ENCODE data around the gene PM20D2. TPM values are rescaled to one million over a fixed set of nuclear protein-coding genes. Genes with fewer than 3 reads are reported as not detected.
A peak's percentile ranks its signal among the peaks of the same experiment; 100 is the strongest.

Gene PM20D2
- total RNA-seq, 1 donor from 2014 or later: 16.9 TPM

DNA sequence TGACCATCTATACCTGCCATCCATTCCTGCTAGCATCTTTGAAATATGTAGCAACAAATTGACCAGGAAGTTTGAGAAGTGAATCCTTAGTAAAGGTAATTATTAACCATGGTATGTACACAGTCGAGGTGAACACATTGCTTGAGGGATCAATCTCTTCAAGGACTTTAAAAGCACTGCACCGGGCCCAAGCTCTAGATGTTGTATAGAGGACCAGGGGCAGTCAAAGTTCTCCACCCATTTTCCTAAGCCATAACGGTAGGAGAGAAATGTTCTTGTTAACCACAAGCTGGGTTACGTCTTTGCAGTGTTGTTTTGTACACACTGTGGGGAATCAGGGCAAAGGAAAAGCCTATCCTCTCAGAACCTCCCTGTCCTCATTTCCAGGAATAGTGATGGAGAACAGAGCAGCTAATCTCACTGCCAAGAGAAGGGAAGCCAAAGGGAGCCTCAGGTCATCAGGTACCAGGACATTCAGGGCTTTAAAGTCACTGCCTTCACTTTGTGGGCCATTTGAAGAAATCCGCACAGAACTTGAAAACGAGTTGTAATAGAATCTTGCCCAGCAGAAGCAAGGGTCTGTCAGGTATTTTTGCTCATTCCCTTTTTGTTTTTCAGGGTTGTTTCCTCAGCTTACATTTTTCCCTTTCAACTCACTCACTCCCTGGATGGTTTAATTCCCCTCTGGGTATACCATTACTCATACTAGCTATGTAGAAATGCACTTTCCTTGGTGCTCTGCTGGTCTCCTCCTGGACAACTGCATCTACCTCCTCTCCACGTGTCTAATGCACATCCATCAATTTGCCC lies 5.3 kb upstream of the PM20D2 start:
- intact Hi-C loops (cut with DNase I): no loop called here
- ATAC-seq (peak; percentile 56), DNase-seq (ENCODE audit: low spot score) (no peak)

DNA sequence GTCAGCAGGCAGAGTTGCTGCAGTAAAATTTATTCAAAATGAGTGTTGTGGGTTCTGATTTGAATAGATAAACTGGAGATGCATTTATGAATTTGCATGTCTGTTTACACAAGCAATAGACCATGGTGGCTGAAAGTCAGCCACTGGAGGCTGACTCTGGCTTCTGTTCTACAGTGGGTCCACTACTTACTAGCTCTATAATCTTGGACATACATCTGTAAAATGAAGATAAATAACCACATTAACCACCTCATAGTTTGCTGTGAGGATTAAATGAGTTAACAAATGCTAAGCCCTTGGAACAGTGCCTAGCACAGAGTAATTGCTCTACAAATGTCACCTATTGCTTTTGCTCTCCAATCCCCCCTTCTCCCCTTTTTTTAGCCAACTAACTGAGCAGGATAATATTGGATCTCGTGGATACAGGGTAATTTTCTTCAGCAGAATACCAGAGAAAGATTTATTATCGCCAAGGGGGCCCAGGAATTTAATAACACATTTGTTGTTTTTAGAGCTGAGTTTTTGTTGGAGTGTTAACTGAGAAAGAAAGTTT lies 1.4 kb upstream of the PM20D2 start:
- no peak for DNase-seq (ENCODE audit: low spot score)
- no peak for ATAC-seq
- intact Hi-C loops (cut with DNase I): no loop called here

DNA sequence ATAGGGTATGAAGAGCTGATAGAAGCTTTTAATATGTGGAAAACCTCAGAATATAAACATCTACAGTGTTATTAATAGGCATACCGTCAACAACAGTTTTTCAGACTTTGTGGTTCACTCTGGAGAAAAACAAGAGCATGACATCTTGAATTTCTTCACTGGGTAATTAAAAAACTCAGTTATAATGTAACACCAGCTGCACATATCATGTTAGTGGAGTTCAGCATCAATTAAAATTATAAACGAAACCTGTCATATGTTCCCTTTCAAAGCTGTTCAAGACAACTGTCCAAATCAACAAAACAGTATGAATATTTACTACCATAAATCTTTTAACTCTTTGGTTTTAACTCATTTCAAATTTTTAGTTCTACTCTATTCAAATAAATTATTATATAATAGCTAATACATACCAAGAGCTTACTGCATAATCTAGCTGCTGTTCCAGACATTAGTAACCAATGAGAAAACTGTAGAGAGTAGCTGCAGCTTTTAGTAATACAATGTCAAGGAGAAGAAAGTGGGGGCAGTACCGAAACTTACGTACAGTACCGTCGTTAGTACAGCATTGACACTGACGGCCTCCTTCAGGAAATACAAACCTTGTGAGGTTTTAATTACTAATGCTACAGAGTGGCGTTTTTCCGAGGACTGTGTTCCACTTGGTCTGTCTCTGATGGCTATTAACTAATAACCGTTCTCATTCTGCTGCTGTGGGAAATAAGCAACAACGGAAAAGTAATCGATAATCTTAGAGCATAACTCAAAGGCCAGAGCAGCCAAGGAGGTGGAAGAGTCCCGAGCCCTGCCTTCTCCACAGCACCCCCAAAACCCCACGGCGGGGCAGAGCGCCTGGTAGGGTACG lies 532 bp upstream of the PM20D2 start:
- intact Hi-C loops (cut with DNase I): no loop called here
- ATAC-seq (peak; percentile 54), DNase-seq (ENCODE audit: low spot score) (no peak)

DNA sequence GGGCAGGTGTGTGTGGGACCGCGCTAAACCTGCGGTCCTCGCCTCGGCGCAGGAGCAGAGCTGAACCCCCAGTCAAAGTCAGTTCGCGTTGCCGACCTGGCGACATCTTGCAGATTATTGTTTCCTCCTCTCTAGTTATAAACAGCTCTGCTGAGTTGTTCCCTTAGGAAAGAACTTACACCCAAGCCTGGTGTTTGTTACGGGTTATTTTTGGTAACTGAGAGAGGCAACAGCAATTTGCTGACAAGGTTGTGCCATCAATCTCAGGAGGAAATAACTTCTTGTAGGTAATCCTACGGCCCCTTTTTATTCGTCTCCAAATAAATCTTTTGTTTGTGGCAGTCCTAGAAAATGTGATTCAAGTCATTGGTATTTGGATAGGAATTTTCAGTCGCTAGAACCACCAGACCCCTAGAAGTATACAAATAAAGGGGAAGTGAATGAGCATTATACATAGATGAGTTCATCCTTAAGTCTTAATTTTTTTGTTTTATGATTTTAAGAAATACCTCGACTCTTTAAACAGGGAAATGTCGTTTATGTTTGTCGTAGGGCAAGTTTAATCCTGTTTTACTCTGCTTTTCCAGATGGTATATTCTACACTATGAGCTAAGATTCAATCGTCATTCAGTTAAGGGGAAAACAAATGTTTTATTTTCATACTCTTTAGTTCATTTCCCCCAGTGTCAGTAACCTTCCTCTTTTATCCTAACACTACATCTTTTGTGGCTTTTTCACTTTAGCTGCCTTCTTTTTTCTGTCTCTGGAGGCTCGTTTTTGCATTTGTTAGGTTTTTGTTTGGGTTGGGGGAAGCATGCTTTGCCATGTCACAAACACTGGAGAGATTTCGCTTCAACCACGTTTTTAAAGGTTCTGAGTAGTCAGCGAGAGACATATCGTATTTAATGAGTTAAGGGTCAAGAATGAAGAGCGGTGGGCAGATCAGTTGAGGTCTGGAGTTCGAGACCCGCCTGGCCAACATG lies 1.2 kb downstream of the PM20D2 start:
- DNase-seq (ENCODE audit: low spot score) (no peak), ATAC-seq (no peak)
- intact Hi-C loops (cut with DNase I): no loop called here

DNA sequence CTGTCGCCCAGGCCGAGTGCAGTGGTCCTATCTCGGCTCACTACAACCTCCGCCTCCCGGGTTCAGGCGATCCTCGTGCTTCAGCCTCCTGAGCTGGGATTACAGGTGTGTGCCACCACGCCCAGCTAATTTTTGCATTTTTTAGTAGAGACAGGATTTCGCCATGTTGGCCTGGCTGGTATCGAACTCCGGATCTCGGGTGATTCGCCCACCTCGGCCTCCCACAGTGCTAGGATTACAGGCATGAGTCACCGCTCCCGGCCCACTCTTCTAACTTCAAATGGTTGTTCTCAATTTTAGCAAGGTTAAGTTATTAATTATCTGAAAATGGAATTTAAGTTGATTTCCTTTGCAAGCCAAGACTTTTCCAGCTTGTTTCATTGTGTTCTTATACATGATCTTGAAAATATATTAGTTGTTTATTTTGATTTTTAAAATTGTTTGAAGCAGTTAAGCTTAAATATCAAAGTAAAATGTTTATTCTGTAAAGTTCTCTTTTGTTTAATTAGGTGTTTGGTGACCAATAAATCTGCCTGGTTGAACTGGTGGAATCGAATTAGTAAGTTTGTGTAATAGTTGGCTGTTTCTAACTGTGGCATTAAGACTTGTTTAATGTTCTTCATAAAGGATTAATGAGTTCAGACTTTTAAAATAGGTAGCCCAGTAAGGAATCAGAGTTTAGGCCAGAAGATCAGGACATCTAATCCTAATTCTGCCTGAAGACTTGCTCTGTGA lies 2.3 kb downstream of the PM20D2 start:
- intact Hi-C loops (cut with DNase I): no loop called here
- DNase-seq (ENCODE audit: low spot score): no peak
- no peak for ATAC-seq

DNA sequence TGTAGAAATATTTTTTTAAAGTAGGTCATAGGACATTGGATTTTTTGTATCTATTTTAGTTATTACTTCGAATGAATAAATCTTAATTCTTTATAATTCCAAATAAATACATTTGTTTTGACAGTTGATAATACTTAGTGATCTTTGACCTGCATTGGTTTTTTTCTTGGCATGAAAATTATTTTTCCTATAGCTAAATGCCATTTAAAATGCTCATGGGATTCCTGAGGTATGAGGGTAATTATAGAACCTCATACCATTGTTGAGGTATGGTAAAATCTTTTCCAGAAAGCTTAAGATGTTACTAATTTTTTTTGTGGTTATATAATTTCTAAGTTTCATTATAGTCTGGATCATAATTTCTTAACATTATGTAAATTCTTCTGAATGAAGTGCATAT lies 8.3 kb downstream of the PM20D2 start:
- DNase-seq (ENCODE audit: low spot score): no peak
- ATAC-seq: no peak
- intact Hi-C loops (cut with DNase I): no loop called here

DNA sequence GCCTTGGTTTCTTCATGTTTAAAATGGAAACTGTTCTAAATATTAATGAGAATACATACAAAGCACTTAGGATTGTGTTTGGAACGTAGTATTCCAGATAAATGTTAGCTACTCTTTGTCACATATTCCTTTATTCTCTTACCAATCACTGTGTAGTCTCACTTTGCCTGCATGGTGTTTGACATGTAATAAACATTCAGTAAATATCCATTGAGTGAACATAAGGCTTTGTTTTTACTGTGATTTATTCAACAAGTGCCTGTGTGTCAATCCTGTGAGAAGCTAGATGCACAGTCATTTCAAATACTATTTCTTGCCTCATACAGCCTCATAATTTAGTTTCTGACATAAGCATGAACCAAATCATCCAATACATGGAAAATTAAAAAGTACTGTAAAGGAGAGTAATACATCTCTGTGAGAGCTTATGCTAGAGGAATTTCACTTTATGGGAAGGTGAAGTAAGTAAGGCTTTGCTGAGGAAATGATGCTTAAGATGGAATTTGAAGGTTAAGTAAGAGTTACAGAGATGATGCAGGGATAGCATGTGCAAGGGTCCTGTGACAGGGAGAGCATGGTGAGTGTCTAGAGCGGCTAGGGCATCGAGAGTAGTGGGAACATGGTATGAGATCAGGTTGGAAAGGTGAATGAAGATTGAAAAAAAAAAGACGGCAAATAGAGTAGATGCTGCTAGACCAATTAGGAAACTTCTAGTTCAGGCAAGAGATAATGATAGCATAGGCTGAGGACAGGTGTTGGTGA lies 14.7 kb downstream of the PM20D2 start:
- DNase-seq (ENCODE audit: low spot score) (no peak), ATAC-seq (no peak)
- intact Hi-C loops (cut with DNase I): no loop called here

DNA sequence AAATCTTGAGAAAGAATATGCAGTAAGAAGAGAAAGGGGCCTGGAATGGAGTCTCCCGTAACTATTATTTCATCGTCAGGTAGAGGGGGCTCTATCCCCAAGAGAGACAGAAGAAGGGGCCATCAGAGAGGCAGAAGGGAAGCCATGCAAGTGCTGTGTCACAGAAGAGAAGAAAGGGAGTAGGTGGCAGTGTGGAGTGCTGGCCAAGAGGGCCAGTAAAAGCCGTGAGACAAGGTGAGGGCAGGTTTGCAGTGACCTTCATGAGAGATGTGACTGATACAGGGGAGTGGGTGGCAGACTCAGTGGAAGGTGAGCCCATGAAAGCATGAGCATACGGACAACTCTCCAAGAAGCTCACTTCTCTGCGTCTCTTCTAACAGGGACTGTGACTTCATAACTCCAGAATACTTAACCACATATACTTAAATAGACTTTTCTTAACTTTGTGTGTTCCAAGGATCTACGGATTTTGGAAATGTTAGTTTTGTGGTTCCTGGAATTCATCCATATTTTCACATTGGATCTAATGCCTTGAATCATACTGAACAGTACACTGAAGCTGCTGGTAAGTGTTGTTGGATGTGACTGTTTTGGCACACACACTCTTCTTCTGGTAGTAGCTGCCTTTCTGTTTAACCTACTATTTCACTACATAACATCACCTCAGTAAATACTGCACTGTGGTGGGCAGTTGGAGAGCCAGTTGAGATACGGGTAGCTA lies 15.6 kb downstream of the PM20D2 start:
- ATAC-seq: peak; percentile 73
- intact Hi-C loops (cut with DNase I): no loop called here
- DNase-seq (ENCODE audit: low spot score): no peak

DNA sequence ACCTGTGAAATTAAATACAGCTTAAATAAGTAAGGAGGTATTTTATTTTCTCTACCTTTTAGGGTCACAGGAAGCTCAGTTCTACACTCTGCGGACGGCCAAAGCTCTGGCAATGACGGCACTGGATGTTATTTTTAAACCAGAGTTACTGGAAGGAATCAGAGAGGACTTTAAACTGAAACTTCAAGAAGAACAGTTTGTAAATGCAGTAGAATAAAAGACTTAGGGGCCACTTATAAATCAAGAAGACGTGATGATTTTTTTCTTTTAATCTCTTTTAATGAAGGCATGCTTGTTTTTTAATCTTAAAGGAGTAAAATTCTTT lies 16.2 kb downstream of the PM20D2 start:
- intact Hi-C loops (cut with DNase I): no loop called here
- DNase-seq (ENCODE audit: low spot score) (no peak), ATAC-seq (peak; percentile 87)

DNA sequence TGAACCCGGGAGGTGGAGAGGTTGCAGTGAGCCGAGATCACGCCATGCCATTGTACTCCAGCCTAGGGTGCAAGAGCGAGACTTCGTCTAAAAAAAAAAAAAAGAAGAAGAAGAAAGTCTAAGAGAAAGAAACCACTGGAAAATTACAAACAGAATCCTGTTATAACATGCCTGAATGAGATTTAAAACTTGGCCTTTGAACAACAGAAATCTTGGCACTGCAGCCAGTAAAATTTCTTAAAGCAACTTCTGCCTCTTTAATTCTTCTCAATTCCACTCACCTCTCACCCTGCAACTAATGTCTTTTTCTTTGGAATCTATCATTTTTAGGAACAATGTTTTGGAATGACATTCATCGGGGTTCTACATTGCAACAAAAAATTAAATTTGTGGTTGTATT lies 26.3 kb downstream of the PM20D2 start:
- intact Hi-C loops (cut with DNase I): no loop called here
- DNase-seq (ENCODE audit: low spot score): no peak
- no peak for ATAC-seq

DNA sequence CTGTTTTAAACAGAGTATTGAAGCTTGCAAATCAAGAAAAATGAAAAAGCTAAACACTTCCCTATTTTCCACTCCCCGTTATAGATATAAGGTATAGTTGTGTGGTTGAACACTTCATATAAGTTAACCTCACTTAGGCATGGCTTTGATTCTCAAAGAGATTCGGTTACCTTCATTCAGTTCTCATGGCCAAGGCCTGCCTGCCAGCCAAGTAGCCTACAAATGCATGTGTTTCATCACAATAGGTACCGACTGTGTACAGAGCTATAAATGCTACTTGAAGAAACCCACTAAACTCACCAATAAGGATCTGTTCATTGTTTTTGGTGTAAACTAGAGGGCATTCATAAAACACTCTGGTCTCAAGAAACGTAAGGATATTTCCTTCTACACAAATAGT lies 27.8 kb downstream of the PM20D2 start:
- ATAC-seq (no peak), DNase-seq (ENCODE audit: low spot score) (no peak)
- intact Hi-C loops (cut with DNase I): no loop called here

DNA sequence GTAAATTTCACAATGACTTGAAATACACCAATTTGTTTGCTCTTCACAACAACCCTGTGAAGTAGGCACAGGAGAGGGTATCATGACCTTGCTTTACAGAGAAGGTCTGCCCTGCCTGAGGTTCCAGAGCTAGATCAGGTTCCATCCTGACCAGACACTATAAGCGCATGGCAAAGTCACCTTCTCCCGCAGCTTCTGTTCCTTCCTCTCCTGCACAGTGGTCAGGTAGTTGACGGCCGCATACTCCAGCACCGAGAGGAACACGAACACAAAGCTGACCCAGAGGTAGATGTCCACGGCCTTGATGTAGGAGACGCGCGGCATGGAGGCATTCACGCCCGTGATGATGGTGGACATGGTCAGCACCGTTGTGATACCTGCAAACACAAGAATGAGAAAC lies 34.3 kb downstream of the PM20D2 start:
- intact Hi-C loops (cut with DNase I): no loop called here
- no peak for ATAC-seq
- DNase-seq (ENCODE audit: low spot score): no peak

DNA sequence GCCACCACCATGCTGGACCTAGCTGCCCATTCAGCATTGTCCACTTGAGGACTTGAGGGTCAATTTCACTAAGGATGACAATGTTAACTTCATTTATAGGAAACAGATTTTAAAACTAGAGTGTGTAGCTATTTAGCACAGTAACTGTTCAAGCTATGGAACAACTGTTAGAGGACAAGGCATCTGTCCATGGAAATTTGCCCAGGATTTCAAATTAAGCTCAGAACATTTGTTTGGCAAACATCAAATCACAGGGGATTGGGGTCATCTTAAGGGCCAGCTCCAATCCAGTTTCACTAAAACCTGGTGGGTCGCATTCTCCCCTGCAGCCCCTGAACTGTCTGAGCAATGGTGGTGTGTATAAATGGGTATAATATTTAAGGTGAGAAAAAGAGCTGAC lies 35.1 kb downstream of the PM20D2 start:
- DNase-seq (ENCODE audit: low spot score) (no peak), ATAC-seq (no peak)
- intact Hi-C loops (cut with DNase I): no loop called here

DNA sequence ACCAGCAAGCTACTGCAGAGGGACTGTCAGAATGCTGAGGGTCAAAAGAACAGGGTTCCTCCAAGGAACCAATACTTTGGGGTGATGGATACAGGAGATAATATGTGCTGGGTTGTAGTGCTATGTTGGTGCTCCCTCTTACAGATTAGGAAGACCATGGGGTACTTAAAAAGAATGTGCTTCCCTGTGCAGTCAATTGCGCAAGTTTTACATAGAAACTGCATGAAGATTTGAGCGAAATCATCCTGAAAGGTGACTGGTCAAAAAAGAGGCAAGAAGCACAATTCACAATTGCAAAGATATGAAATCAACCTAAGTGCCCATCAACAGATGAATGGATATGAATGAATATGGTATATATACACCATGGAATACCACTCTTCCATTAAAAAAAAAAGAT lies 37.4 kb downstream of the PM20D2 start:
- DNase-seq (ENCODE audit: low spot score): no peak
- ATAC-seq: no peak
- intact Hi-C loops (cut with DNase I): no loop called here

DNA sequence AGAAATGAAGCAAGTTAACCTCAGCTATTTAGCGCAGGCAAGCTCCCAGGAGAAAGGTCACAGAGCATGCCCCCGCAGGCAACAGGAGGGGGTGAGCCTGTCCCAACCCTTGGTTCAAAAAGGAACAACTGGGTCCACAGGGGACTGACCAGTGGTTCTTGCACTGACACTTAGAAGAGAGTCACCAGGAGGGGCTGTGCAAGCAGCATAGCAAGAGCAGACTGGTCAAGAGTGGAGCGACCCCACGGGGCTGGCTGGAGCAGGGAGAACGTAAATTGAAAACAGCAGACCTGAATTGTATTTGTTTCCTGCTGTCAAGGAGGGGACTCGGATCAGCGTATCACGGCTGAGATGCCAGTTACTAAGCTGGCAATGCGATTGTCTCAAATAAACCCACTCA lies 38.5 kb downstream of the PM20D2 start:
- intact Hi-C loops (cut with DNase I): no loop called here
- ATAC-seq: peak; percentile 53
- no peak for DNase-seq (ENCODE audit: low spot score)

DNA sequence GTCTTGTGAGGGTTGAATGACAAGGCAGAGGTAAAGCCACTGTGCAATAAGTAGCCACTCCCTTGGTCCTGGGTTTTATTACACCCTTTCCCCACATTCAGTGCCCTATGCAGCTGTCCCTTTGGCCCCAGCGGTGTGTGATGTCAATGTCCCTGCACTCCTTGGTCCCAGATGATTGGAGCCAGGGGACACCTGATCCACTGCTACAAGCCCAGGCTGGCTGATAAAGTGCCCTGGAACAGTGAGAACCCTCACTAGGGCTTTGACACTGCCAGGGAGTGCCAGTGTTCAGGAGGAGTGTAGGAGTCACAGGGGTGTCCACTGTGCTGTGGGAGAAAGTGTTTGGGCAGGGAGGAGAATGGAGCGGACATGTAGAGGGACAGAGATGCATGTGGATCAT lies 40.9 kb downstream of the PM20D2 start:
- no peak for DNase-seq (ENCODE audit: low spot score)
- ATAC-seq: no peak
- intact Hi-C loops (cut with DNase I): no loop called here

DNA sequence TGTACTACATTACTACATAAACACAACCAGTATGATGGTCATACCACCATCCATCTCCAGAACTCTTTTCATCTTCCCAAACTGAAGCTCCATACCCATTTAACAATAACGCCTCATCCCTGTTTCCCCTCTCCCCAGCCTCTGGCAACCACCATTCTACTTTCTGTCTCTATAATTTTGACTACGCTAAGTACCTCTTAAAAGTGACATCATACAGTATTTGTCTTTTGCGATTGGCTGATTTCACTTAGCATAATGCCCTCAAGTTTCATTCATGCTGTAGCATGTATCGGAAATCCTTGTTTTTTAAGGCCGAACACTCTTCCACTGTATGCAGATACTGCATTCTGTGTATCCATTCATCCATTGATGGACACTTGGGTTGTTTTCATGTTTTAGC lies 41.6 kb downstream of the PM20D2 start:
- intact Hi-C loops (cut with DNase I): no loop called here
- ATAC-seq: no peak
- no peak for DNase-seq (ENCODE audit: low spot score)

Data from sciatic nerve (tissue), 2 donors.